Ectodermal cell (in vitro differentiated cells): ENCODE results near the gene MRPL12.

Experiments
- H3K27ac ChIP-seq: 2 replicates; pipeline ENCODE4 v1.7.0; 2013; ENCODE audit warnings: mild to moderate bottlenecking, low read depth, low read length; ENCODE audit not compliant: insufficient read depth, poor library complexity, severe bottlenecking
- H3K27me3 ChIP-seq: 2 replicates; pipeline ENCODE4 v1.7.0; 2013; ENCODE audit warnings: mild to moderate bottlenecking, low read length; ENCODE audit not compliant: insufficient read depth, control insufficient read depth, poor library complexity, severe bottlenecking
- H3K36me3 ChIP-seq: one replicate; pipeline ENCODE4 v1.7.0; 2013; ENCODE audit warnings: low read length; ENCODE audit not compliant: control insufficient read depth, insufficient read depth
- H3K4me1 ChIP-seq: one replicate; pipeline ENCODE4 v1.7.0; 2013; ENCODE audit warnings: low read length; ENCODE audit not compliant: control insufficient read depth, insufficient read depth
- H3K4me3 ChIP-seq: 2 replicates; pipeline ENCODE4 v1.7.0; 2013; ENCODE audit warnings: low read depth, low read length, control low read depth; ENCODE audit not compliant: insufficient read depth
- H3K9me3 ChIP-seq: 2 replicates; pipeline ENCODE4 v1.7.0; 2013; ENCODE audit warnings: mild to moderate bottlenecking, low read length, moderate library complexity; ENCODE audit not compliant: control insufficient read depth
- WGBS, 2 experiments: methylation state at CpG; one replicate each; pipeline ENCODE4 v1.1.7; 2013; ENCODE audit warnings: missing lambda C conversion rate in 2 of 2; 5-methylcytosine and 5-hydroxymethylcytosine counted together

The MRPL12 gene

GRCh38 chr17:81710514-81711308 lies 7.5 kb downstream of the MRPL12 start:
- Histone ChIP-seq H3K36me3 (peaks cover 17% of the 10 kb centered on the region), H3K4me3 (peak overlapping the region; percentile 8), H3K27ac (no peak overlapping the region), H3K9me3 (no peaks in the 10 kb centered on the region), H3K27me3 (peaks cover 23% of the 10 kb centered on the region), H3K4me1 (peaks cover 37% of the 10 kb centered on the region)
- WGBS, 2 experiments: 14% methylated on average over 29 of the region's 29 CpGs

DNA sequence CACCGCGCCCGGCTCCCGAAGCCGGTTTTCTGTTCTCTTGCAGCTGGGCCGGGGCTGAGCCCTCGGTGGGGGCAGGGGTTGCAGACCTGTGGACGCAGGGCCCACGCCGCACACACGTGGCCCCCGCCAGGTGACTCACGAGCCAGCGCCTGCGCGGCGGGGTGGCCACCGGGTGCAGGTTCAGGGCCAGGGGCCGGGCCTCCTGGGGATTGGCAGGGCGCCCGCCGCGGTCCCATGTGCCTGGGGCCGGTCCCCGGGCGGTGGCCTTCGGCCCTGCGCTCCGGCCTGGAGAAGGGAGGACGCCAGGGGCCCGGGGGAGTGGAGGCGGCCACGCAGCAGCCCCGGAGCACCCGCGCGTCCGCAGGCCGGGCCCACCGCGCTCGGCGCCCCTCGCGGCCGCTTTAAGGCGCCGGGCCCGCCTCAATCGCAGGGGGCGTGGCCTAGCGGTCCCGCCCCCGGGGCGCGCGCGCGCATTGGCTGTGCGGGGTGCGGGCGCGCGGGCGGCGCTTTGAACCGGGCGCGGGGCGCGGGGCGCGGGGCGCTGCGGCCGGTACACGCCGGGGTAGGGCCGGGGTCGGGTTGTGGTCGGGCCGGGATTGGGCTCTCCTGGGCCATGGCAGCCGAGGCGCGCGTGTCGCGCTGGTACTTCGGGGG lies 8.8 kb downstream of the MRPL12 start, which contains the start of gene SLC25A10:
SLC25A10 (plus strand) TSS at position 471 of the 654 bp plus-strand sequence; CDS start at position 614, 143 bp downstream.
- WGBS, 2 experiments: 0% methylated on average over 89 of the region's 89 CpGs
- no peaks in the 10 kb centered on the region for H3K9me3 ChIP-seq
- H3K27ac ChIP-seq: no peak within 1 kb of the TSS

DNA sequence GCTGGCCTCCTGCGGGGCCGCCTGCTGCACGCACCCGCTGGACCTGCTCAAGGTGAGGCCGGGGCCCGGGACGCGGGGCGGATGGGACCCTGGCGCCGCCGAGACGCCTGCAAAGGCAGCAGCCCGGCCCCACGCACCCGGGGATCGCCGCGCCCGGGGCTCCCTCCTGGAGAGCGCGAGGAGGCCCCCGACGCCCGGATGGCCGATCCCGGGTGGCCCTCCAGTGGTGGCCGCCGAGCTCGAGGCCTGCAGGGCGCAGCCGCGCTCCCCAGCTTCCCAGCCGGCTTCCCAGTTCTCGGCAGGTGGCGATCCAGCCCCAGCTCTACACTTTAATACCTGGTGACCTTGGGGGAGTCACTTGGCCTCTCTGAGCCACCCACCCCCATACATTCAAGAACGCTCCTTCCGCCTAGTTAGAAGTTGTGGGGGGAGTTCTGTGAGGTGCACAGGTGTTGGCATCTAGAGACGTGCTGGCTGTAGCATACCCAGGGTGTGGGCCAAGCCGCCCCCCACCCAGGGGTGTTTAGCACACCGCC lies 9.4 kb downstream of the MRPL12 start:
- Histone ChIP-seq H3K4me1 (peaks cover 37% of the 10 kb centered on the region), H3K27me3 (peaks cover 23% of the 10 kb centered on the region), H3K4me3 (peak overlapping the region; percentile 67), H3K27ac (no peak overlapping the region), H3K9me3 (no peaks in the 10 kb centered on the region), H3K36me3 (peaks cover 3% of the 10 kb centered on the region)
- WGBS, 2 experiments: 4 to 5% methylated on average over 41 of the region's 41 CpGs

More for the DNA sequence above, 8.8 kb downstream of the MRPL12 start, which contains the start of gene SLC25A10:
- H3K4me3 ChIP-seq: peak within 1 kb of the TSS; percentile 67
- peaks cover 9% of the 10 kb centered on the region for H3K36me3 ChIP-seq
- H3K4me1 ChIP-seq: peaks cover 37% of the 10 kb centered on the region
- H3K27me3 ChIP-seq: peaks cover 23% of the 10 kb centered on the region

GRCh38 chr17:81713004-81713555 lies 9.9 kb downstream of the MRPL12 start:
- no peak overlapping the region for H3K27ac ChIP-seq
- H3K27me3 ChIP-seq: peaks cover 23% of the 10 kb centered on the region
- H3K36me3 ChIP-seq: no peaks in the 10 kb centered on the region
- 59% methylated on average over 18 of the region's 18 CpGs for WGBS, 2 experiments
- peak overlapping the region; percentile 67 for H3K4me3 ChIP-seq
- peaks cover 37% of the 10 kb centered on the region for H3K4me1 ChIP-seq
- no peaks in the 10 kb centered on the region for H3K9me3 ChIP-seq

GRCh38 chr17:81713556-81714411 lies 10.6 kb downstream of the MRPL12 start:
- Histone ChIP-seq H3K9me3 (no peaks in the 10 kb centered on the region), H3K27ac (no peak overlapping the region), H3K4me1 (peaks cover 37% of the 10 kb centered on the region), H3K4me3 (peak overlapping the region; percentile 67), H3K27me3 (peaks cover 23% of the 10 kb centered on the region), H3K36me3 (no peaks in the 10 kb centered on the region)
- 72 to 73% methylated on average over 36 of the region's 36 CpGs for WGBS, 2 experiments

DNA sequence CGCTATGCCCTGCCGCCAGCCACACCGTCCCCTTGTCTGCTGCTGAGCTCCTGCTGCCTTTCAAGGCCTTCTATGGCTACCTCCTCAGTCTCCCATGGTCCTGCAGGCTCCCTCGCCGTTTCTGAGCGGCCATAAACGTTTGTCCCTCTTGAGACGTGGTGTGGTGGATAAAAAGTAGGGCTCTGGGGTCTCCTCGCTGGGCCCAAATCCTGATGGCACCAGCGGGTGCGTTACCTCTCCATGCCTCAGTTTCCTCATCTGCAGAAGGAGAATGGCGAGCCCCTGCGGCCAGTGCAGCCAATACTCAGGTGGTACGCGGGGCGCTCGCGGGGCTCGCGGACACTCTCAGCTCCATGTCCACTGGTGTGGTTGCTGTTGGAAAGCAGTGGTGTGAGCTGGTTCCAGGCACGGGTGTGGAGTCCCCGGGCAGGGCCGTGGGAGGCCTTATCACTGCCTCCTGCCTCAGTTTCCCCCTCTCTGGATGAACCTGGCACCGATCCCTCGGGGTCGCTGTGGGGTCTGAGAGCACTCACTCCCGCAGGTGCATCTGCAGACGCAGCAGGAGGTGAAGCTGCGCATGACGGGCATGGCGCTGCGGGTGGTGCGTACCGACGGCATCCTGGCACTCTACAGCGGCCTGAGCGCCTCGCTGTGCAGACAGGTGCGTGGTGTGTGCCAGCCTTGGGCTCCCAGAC lies 11.4 kb downstream of the MRPL12 start:
- Histone ChIP-seq H3K27me3 (peaks cover 23% of the 10 kb centered on the region), H3K36me3 (no peaks in the 10 kb centered on the region), H3K4me3 (no peak overlapping the region), H3K9me3 (no peaks in the 10 kb centered on the region), H3K27ac (no peak overlapping the region), H3K4me1 (peaks cover 37% of the 10 kb centered on the region)
- WGBS, 2 experiments: 95 to 96% methylated on average over 39 of the region's 39 CpGs

- Histone ChIP-seq H3K36me3 (no peaks in the 10 kb centered on the region), H3K4me3 (no peak overlapping the region), H3K27ac (no peak overlapping the region), H3K9me3 (no peaks in the 10 kb centered on the region), H3K27me3 (peaks cover 17% of the 10 kb centered on the region), H3K4me1 (peaks cover 34% of the 10 kb centered on the region)
- 89 to 90% methylated on average over 32 of the region's 32 CpGs for WGBS, 2 experiments
Observed at GRCh38 chr17:81715107-81715871, 12.1 kb downstream of the MRPL12 start.

DNA sequence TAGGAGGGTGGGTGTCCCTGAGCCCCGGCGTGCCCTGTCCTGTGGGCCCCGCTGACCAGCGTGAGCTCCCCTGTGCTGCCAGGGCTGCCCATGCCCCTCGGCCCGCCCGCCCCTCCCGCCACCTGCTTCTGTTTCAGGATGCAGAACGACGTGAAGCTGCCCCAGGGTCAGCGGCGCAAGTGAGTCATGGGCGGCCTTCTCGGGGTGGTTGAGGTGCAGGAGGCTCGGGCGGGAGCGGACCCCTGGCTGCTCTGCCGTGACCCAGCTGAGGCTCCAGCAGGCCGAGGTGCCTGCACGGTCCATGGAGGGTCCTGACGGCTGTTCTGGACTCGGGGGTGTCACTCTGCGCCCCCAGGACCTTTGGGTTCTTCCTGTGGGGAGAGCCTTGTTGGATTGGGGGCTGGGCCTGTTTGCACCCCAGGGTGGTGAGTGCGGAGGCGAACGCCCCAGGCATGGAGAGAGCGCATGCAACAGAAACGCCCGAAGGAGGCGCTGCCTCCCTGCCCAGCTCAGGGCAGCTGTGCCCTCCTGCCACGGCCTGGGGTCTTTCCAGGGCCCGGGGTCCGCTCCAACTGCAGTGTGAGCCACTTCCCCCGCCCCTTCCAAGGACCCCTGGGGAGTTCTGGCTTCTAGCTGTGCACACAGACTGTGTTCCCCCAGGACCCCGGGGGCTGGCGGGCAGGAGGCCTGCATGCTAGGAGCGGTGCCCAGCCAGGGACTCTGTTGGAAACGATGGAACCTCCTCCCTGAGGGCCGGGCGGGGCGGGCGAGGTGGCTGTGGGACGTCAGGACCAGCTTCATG lies 12.9 kb downstream of the MRPL12 start:
- Histone ChIP-seq H3K4me3 (no peak overlapping the region), H3K4me1 (peaks cover 31% of the 10 kb centered on the region), H3K27ac (no peak overlapping the region), H3K36me3 (no peaks in the 10 kb centered on the region), H3K27me3 (peaks cover 9% of the 10 kb centered on the region), H3K9me3 (no peaks in the 10 kb centered on the region)
- 95% methylated on average over 43 of the region's 43 CpGs for WGBS, 2 experiments
